ENCODE measurements around the gene TAGAP. TPM values are rescaled to one million over a fixed set of nuclear protein-coding genes. Genes with fewer than 3 reads are reported as not detected.

Gene TAGAP
- total RNA-seq, 4 donors from 2014 or later, result 1.2 to 1.9 (median 1.5) TPM

DNA sequence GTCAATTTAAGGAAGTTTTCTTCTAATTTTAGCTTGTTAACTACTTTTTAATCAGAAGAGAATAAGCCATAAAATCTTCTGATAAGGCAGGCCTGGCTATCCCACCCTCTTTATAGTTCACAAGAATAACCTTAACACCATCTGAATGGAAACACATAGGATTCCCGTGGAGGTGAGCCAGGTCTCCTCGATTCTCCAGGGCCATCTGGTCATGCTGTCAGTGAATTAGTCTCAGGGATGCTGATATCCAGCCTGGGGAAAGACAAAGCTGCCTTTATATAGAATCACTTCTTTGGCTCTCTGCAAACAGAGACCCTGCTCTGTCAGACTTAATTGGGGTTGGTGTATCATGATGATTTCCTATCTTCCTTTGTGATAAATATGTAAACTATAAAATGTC lies 30.1 kb upstream of the TAGAP start:
- no peaks in the 10 kb centered on the region for H3K4me1 ChIP-seq
- no peak overlapping the region for H3K27ac ChIP-seq
- H3K36me3 ChIP-seq, result no peaks in the 10 kb centered on the region
- 69% methylated on average over 2 of the region's 2 CpGs for WGBS
- DNase-seq (ENCODE audit: low spot score in 2 of 2), result no peak
- no peak overlapping the region for H3K4me3 ChIP-seq
- H3K9me3 ChIP-seq, result no peaks in the 10 kb centered on the region
- no peak for TF ChIP-seq CTCF (IDR thresholded peaks at IDR 0.05)
- TF ChIP-seq EP300 (IDR thresholded peaks at IDR 0.05), result no peak
- no peak for TF ChIP-seq POLR2A (IDR thresholded peaks at IDR 0.05)
- TF ChIP-seq POLR2AphosphoS5 (IDR thresholded peaks at IDR 0.05), result no peak
- H3K27me3 ChIP-seq, result peaks cover 15% of the 10 kb centered on the region

DNA sequence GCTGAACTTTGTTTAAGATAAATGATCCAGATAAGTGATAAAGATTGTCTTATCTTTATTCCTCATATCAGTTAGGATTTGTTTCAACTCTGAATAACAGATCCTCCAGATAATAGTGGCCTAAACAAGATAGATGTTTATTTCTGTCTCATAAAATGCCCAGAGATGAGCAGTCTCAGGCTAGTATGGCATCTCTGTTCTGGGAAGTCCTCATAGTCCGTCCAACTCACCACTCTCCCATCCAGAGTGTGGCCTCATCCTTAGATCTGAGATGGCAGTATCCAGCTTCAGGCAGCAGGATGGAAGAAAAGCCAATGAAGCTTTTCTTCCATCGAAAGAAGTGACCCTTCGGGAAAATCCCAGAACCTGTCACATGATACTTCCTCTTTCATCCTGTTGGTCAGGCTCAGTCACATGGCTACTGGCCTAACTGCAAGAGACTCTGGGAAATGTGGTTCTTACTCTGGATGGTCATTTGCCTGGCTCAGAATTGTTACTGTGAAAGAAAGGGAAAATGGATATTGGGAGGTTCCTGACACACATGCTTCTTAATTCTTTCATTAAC lies 29.4 kb upstream of the TAGAP start:
- Histone ChIP-seq H3K27me3 (peaks cover 22% of the 10 kb centered on the region), H3K9me3 (no peaks in the 10 kb centered on the region), H3K27ac (no peak overlapping the region), H3K36me3 (no peaks in the 10 kb centered on the region), H3K4me1 (no peaks in the 10 kb centered on the region), H3K4me3 (no peak overlapping the region)
- TF ChIP-seq POLR2A (IDR thresholded peaks at IDR 0.05), result no peak
- TF ChIP-seq CTCF (IDR thresholded peaks at IDR 0.05), result no peak
- TF ChIP-seq EP300 (IDR thresholded peaks at IDR 0.05), result no peak
- TF ChIP-seq POLR2AphosphoS5 (IDR thresholded peaks at IDR 0.05), result no peak
- no peak for DNase-seq (ENCODE audit: low spot score in 2 of 2)
- WGBS, result 33% methylated on average over 3 of the region's 3 CpGs

- Histone ChIP-seq H3K36me3 (no peaks in the 10 kb centered on the region), H3K27me3 (peaks cover 25% of the 10 kb centered on the region), H3K27ac (no peak overlapping the region), H3K9me3 (no peaks in the 10 kb centered on the region), H3K4me1 (no peaks in the 10 kb centered on the region), H3K4me3 (no peak overlapping the region)
- TF ChIP-seq CTCF (IDR thresholded peaks at IDR 0.05) (no peak), POLR2A (IDR thresholded peaks at IDR 0.05) (no peak), POLR2AphosphoS5 (IDR thresholded peaks at IDR 0.05) (no peak)
- no peak for DNase-seq (ENCODE audit: low spot score in 2 of 2)
- 80% methylated on average over 7 of the region's 7 CpGs for WGBS
Measured at GRCh38 chr6:159071843-159072769, 27.3 kb upstream of the TAGAP start.

- 47% methylated on average over 17 of the region's 17 CpGs for WGBS
- Histone ChIP-seq H3K27ac (no peak overlapping the region), H3K36me3 (no peaks in the 10 kb centered on the region), H3K27me3 (peaks cover 17% of the 10 kb centered on the region), H3K4me1 (peaks cover 4% of the 10 kb centered on the region), H3K9me3 (no peaks in the 10 kb centered on the region), H3K4me3 (no peak overlapping the region)
- TF ChIP-seq EP300 (IDR thresholded peaks at IDR 0.05) (no peak), POLR2A (IDR thresholded peaks at IDR 0.05) (no peak), POLR2AphosphoS5 (IDR thresholded peaks at IDR 0.05) (no peak), CTCF (IDR thresholded peaks at IDR 0.05) (no peak)
- no peak for DNase-seq (ENCODE audit: low spot score in 2 of 2)
Measured at GRCh38 chr6:159068904-159069578, 24.2 kb upstream of the TAGAP start.

DNA sequence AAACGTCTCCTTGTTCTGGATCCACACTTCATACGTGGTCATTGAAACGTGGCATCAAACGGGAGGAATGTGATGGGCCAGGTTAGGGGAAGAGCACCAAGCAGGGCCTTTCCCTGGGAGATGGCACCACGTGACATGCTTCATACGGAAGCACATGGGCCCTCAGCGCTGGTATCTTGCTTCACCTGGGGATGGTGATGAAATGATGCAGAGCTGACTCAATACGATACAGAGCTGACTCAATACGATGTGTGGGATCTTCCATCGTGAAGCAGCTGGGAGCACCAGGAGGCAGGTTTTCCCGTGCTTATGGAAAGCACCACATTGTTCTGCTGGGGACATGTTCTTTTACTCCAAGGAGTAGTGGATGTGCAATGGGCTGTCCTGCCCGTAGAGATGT lies 22.5 kb upstream of the TAGAP start:
- TF ChIP-seq EP300 (IDR thresholded peaks at IDR 0.05), result no peak
- TF ChIP-seq POLR2A (IDR thresholded peaks at IDR 0.05), result no peak
- TF ChIP-seq POLR2AphosphoS5 (IDR thresholded peaks at IDR 0.05), result no peak
- no peak for TF ChIP-seq CTCF (IDR thresholded peaks at IDR 0.05)
- H3K9me3 ChIP-seq, result no peaks in the 10 kb centered on the region
- no peaks in the 10 kb centered on the region for H3K36me3 ChIP-seq
- no peak for DNase-seq (ENCODE audit: low spot score in 2 of 2)
- WGBS, result 78% methylated on average over 11 of the region's 12 CpGs
- peaks cover 15% of the 10 kb centered on the region for H3K27me3 ChIP-seq
- no peak overlapping the region for H3K27ac ChIP-seq
- H3K4me1 ChIP-seq, result peaks cover 4% of the 10 kb centered on the region
- H3K4me3 ChIP-seq, result no peak overlapping the region

Measured in suprapubic skin (tissue), 4 donors.